ENCODE measurements around the gene KRTAP1-3.
"Not testable (repeated sequence)": the region's sequence is repeated elsewhere in the genome, so short reads cannot be mapped to it uniquely, and the experiment has no call there.

KRTAP1-3 gene, protein sequence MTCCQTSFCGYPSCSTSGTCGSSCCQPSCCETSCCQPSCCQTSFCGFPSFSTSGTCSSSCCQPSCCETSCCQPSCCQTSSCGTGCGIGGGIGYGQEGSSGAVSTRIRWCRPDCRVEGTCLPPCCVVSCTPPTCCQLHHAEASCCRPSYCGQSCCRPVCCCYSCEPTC

DNA sequence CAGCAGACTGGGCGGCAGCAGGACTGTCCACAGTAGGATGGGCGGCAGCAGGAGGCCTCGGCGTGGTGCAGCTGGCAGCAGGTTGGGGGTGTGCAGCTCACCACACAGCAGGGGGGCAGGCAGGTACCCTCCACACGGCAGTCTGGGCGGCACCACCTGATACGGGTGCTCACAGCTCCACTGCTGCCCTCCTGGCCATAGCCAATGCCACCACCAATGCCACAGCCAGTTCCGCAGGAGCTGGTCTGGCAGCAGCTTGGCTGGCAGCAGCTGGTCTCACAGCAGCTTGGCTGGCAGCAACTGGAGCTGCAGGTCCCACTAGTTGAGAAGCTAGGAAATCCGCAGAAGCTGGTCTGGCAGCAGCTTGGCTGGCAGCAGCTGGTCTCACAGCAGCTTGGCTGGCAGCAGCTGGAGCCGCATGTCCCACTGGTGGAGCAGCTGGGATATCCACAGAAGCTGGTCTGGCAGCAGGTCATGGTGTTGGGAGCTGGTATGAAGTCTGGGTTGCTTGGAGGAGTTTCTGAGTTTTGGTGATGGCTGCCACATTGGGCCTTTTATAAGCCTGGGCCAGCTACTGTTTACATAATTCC lies at the start of gene KRTAP1-3:
Gene KRTAP1-3 (minus strand): TSS at position 529 of the 590 bp plus-strand sequence. CDS start 53 bp downstream, at position 476.
- not testable (repeated sequence) for DNase-seq (ENCODE audit: low spot score)

DNA sequence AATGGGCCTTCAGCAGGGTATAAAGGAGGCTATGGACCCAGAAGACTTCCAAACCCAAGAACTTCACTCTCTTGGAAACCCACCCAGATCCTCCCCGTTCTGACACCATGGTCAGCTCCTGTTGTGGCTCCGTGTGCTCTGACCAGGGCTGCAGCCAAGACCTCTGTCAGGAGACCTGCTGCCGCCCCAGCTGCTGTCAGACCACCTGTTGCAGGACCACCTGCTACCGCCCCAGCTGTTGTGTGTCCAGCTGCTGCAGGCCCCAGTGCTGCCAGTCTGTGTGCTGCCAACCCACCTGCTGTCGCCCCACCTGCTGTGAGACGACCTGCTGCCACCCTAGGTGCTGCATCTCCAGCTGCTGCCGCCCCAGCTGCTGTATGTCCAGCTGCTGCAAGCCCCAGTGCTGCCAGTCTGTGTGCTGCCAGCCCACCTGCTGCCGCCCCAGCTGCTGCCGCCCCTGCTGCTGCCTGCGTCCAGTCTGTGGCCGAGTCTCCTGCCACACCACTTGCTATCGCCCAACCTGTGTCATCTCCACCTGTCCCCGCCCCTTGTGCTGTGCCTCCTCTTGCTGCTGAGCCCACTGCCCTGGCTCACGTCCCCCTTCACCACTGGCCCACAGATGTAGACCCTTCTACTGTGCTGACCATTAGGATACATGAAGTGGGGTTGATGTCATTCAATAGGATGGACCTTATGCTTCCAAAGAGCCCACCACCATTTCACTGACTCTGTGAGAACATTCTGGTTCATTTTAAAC lies 49.6 kb upstream of the KRTAP1-3 start, which contains the start of gene KRTAP4-7:
Gene KRTAP4-7 (plus strand): TSS at position 51 of the 757 bp plus-strand sequence. CDS start 57 bp downstream, at position 108.
- DNase-seq (ENCODE audit: low spot score), result not testable (repeated sequence)

- DNase-seq (ENCODE audit: low spot score), result not testable (repeated sequence)
Observed at GRCh38 chr17:41083427-41083826, 48.8 kb upstream of the KRTAP1-3 start.

- DNase-seq (ENCODE audit: low spot score), result no peak
Observed at GRCh38 chr17:41082626-41083025, 48.0 kb upstream of the KRTAP1-3 start.

DNA sequence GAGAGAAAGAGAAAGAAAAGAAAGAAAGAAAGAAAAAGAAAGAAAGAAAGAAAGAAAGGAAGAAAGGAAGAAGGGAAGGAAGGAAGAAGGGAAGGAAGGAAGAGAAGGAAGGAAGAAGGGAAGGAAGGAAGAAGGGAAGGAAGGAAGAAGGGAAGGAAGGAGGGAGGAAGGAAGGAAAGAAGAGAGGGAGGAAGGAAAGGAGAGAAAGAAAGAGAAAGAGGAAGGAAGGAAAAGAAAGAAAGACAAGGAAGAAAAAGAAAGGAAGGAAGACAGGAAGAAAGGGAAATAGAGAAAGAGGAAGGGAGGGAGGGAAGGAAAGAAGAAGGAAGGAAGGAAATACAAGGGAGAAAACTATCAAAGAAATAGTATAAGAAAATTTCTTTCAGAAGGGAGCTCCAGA lies 42.1 kb upstream of the KRTAP1-3 start:
- DNase-seq (ENCODE audit: low spot score), result no peak

- DNase-seq (ENCODE audit: low spot score), result no peak
Observed at GRCh38 chr17:41073676-41074075, 39.0 kb upstream of the KRTAP1-3 start.

GRCh38 chr17:41071606-41072360 lies 37.1 kb upstream of the KRTAP1-3 start:
- no peak for DNase-seq (ENCODE audit: low spot score)

DNA sequence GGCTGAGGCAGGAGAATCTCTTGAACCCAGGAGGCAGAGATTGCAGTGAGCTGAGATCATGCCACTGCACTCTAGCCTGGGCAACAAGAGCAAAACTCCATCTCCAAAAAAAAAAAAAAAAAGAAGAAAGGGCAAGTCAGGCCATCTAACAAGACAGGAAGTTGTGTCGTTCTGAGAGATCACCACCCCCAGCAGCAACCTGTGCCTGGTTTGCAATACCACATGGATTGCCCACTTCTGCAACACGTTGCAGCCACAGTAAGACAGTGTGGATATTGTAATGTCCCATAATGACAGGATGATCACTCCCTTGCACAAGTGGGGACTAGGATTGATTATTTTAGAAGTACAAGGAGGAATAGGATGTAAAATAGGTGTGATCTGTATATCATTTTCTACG lies 34.4 kb upstream of the KRTAP1-3 start:
- DNase-seq (ENCODE audit: low spot score), result no peak

GRCh38 chr17:41067281-41067680 lies 32.6 kb upstream of the KRTAP1-3 start:
- no peak for DNase-seq (ENCODE audit: low spot score)

- DNase-seq (ENCODE audit: low spot score), result no peak
Observed at GRCh38 chr17:41065829-41066624, 31.4 kb upstream of the KRTAP1-3 start, which contains the start of gene KRTAP2-4. TSS of gene KRTAP2-4 (minus strand) at chr17:41065879. CDS start at chr17:41065845, 34 bp downstream.

DNA sequence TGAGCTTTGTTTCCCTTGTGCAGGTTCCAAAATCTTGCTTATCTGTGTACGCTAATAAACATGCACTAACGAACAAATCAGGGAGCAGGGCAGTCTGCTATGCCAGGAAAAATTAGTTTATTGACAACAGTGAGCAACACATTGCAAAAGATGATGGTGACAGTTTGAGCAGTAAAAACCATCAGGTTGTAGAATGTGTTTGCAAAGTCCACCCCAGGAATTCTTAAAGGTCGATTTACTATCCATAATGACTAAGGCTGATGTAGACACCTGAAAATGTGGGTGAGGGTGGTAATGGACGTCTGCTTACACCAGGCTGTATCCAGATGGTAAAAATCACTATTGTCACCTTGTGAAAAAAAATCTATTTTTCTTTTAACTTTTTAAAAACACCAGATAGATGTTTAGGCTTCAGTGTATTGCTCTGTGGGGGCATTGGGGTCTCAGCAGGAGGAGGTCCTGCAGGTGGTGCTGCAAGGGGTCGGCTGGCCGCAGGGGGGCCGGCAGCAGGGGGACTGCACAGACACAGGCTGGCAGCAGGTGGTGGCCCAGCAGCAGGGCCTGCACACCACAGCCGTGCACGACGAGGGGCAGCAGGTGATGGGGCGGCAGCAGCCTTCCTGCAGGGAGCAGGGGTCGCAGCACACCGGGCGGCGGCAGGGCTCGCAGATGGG lies 30.5 kb upstream of the KRTAP1-3 start:
- not testable (repeated sequence) for DNase-seq (ENCODE audit: low spot score)

GRCh38 chr17:41064301-41064700 lies 29.6 kb upstream of the KRTAP1-3 start:
- no peak for DNase-seq (ENCODE audit: low spot score)

DNA sequence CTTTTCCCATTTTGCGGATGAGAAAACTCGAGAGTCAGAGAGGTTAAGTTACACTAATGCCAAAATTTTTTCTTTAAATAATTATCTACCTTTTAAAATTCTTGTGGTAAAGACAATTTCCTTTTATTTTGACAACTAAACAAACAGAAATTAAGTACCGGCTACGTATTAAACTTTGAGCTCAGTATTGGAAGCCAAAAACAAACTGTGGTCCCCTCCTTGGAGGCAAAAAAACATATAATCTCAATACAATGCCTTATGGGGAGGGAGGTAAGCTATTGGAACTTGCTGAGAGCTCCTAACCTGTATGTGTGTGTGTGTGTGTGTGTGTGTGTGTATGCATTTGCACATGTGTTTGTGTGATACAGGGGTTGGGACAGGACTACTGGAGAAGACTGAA lies 28.8 kb upstream of the KRTAP1-3 start:
- no peak for DNase-seq (ENCODE audit: low spot score)

DNA sequence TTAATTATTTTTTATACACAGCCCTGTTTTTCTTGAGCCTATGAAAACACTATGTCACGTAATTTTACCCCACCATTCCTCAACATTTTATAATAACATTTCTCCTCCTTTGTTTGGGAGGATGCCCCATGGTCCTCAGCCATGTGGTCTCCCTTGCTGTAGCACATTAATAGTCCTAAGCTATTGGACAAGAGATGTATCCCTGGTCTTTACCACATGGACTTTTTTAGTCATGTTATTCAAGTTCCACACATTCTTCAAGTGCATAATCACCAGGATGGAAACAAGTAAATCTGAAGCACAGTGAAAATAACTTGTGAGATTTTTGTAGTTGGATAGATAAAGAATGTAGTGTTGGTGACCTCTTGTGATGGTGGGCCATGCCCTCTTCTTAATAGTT lies 27.3 kb upstream of the KRTAP1-3 start:
- DNase-seq (ENCODE audit: low spot score), result no peak

DNA sequence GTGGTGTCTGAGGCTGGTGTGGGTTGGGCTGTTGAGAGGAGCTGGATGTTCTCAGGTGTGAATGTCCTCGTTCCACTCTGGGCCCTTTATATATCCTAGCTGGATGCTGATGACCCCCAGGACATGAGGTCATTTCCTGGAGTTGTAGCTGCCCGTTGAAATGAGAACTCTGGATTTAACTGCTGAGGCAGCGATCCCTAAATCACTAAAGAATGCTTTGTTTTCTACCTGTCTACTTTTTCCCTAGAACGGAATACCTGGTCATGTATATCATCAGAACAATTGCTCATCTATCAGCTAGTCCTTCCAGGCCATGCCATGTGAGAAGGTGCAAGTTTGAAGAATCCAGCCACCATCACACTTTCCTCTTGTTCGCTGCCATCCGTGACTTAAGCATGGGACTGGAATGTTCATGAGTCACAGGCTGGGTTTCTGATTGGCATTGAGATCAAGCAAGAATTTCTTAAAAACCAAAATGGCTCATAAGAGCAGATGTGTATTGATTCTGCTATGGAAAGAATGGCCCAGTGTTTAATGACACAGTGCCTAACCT lies 25.5 kb upstream of the KRTAP1-3 start, which contains the start of gene KRTAP2-3:
Gene KRTAP2-3 (minus strand): TSS at position 63 of the 553 bp plus-strand sequence. CDS start 64 bp downstream, outside the sequence.
- no peak for DNase-seq (ENCODE audit: low spot score)

- DNase-seq (ENCODE audit: low spot score), result not testable (repeated sequence)
Observed at GRCh38 chr17:41059276-41060051, 24.8 kb upstream of the KRTAP1-3 start.

- no peak for DNase-seq (ENCODE audit: low spot score)
Observed at GRCh38 chr17:41058741-41059140, 24.1 kb upstream of the KRTAP1-3 start.

DNA sequence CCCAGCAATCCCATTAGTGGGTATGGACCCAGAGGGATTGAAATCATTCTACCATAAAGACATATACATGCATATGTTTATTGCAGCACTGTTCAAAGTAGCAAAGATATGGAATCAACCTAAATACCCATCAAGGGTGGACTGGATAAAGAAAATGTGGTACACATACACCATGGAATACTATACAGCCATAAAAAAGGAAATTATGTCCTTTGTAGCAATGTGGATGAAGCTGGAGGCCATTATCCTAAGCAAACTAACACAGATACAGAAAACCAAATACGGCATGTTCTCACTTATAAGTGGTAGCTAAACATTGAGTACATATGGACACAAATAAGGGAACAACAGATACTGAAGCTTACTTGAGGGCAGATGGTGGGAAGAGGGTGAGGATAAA lies 22.9 kb upstream of the KRTAP1-3 start:
- DNase-seq (ENCODE audit: low spot score), result no peak

DNA sequence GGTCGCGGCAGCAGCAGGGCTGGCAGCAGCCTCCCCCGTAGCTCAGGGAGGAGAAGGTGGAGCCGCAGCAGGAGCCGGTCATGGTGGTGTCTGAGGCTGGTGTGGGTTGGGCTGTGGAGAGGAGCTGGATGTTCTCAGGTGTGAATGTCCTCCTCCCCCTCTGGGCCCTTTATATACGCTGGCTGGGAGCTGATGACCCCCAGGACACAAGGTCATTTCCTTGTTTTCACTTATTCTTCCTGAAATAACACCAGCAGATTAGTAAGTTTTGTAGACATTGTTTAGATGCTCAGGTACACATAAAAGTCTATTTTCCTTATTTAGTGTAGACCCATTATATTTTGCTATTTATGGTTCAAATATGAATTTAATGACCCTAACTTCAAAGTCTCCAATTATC lies 20.5 kb upstream of the KRTAP1-3 start, which contains the start of gene KRTAP2-2:
Gene KRTAP2-2 (minus strand): TSS at position 101 of the 400 bp plus-strand sequence. CDS start 19 bp downstream, at position 82.
- DNase-seq (ENCODE audit: low spot score), result not testable (repeated sequence)

Data from pons (tissue), 1 donor.